Astrocyte (in vitro differentiated cells and primary cell): ENCODE results near the gene CD84. TPM values are rescaled to one million over a fixed set of nuclear protein-coding genes. Genes with fewer than 3 reads are reported as not detected.

ENCODE experiments used
- DNase-seq: peaks from one replicate; pipeline ENCODE4 v3.0.0-alpha.2; 2010; ENCODE audit warnings: low read depth
- FAIRE-seq: peaks from 2 replicates; lab custom pipeline; 2011; peaks lifted over from hg19 to GRCh38; lab: Jason Lieb, UNC
- H2AFZ ChIP-seq: 2 replicates; pipeline ENCODE4 v1.6.0; 2012; ENCODE audit warnings: low read depth, low read length, inconsistent platforms
- H3K27ac ChIP-seq: 2 replicates; pipeline ENCODE4 v1.5.1; 2011; ENCODE audit warnings: low read depth, low read length, inconsistent platforms
- H3K27me3 ChIP-seq: 2 replicates; pipeline ENCODE4 v1.6.0; 2011; ENCODE audit warnings: low read length, inconsistent platforms; ENCODE audit not compliant: insufficient read depth
- H3K36me3 ChIP-seq: 2 replicates; pipeline ENCODE4 v1.5.1; 2011; ENCODE audit warnings: low read length, inconsistent platforms; ENCODE audit not compliant: insufficient read depth
- H3K4me1 ChIP-seq: 2 replicates; pipeline ENCODE4 v1.5.1; 2011; ENCODE audit warnings: low read length, inconsistent platforms; ENCODE audit not compliant: insufficient read depth
- H3K4me2 ChIP-seq: 2 replicates; pipeline ENCODE4 v1.6.0; 2012; ENCODE audit warnings: low read length, inconsistent platforms
- H3K4me3 ChIP-seq: 2 replicates; pipeline ENCODE4 v1.5.1; 2011; ENCODE audit warnings: low read depth, mild to moderate bottlenecking, low read length, inconsistent platforms; ENCODE audit not compliant: insufficient read depth
- H3K79me2 ChIP-seq: 2 replicates; pipeline ENCODE4 v1.6.0; 2012; ENCODE audit warnings: mild to moderate bottlenecking, low read length, inconsistent platforms; ENCODE audit not compliant: insufficient read depth
- H3K9ac ChIP-seq: 2 replicates; pipeline ENCODE4 v1.6.0; 2012; ENCODE audit warnings: mild to moderate bottlenecking, low read length, inconsistent platforms
- H3K9me3 ChIP-seq: 2 replicates; pipeline ENCODE4 v1.5.1; 2012; ENCODE audit warnings: low read depth, mild to moderate bottlenecking, low read length, inconsistent platforms; ENCODE audit not compliant: insufficient read depth
- H4K20me1 ChIP-seq: 2 replicates; pipeline ENCODE4 v1.6.0; 2012; ENCODE audit warnings: low read length, inconsistent platforms; ENCODE audit not compliant: insufficient read depth
- H3K27ac Mint-ChIP-seq: one replicate; pipeline ENCODE4 v1.8.0; 2021; ENCODE audit warnings: mild to moderate bottlenecking, mixed read lengths; ENCODE audit not compliant: unreplicated experiment
- H3K27me3 Mint-ChIP-seq: one replicate; pipeline ENCODE4 v1.8.0; 2021; ENCODE audit warnings: low read depth, mixed read lengths; ENCODE audit not compliant: unreplicated experiment
- H3K36me3 Mint-ChIP-seq: one replicate; pipeline ENCODE4 v1.8.0; 2021; ENCODE audit warnings: low read depth, mixed read lengths; ENCODE audit not compliant: unreplicated experiment
- H3K4me1 Mint-ChIP-seq: one replicate; pipeline ENCODE4 v1.8.0; 2021; ENCODE audit warnings: low read depth, mixed read lengths; ENCODE audit not compliant: unreplicated experiment
- H3K4me3 Mint-ChIP-seq: one replicate; pipeline ENCODE4 v1.8.0; 2021; ENCODE audit warnings: mild to moderate bottlenecking, moderate library complexity, mixed read lengths; ENCODE audit not compliant: unreplicated experiment
- H3K9me3 Mint-ChIP-seq: one replicate; pipeline ENCODE4 v1.8.0; 2021; ENCODE audit warnings: mild to moderate bottlenecking, mixed read lengths; ENCODE audit not compliant: unreplicated experiment
- CTCF ChIP-seq: IDR thresholded peaks from 2 replicates; pipeline ENCODE4 v1.5.1; 2011; ENCODE audit warnings: low read depth, mild to moderate bottlenecking, inconsistent platforms, low read length, moderate library complexity; ENCODE audit not compliant: insufficient read depth
- EZH2 ChIP-seq: IDR thresholded peaks from 2 replicates; pipeline ENCODE4 v1.6.1; 2012; ENCODE audit warnings: mild to moderate bottlenecking, low read length, inconsistent platforms; ENCODE audit not compliant: insufficient read depth
- total RNA-seq: library from RNA; stranded (reverse); gene quantifications from 2 replicates; pipeline ENCODE4 v1.2.1, GENCODE V29; 2021

Gene CD84
- total RNA-seq, 1 donor from 2014 or later, result not detected

GRCh38 chr1:160597051-160597450 is 17.8 kb upstream of the CD84 start:
- Mint-ChIP-seq H3K9me3 (peaks cover 24% of the 10 kb centered on the region), H3K27me3 (peaks cover 13% of the 10 kb centered on the region), H3K27ac (no peak overlapping the region), H3K36me3 (no peaks in the 10 kb centered on the region), H3K4me1 (no peaks in the 10 kb centered on the region), H3K4me3 (no peak overlapping the region)
- Histone ChIP-seq H3K9me3 (no peaks in the 10 kb centered on the region), H3K4me3 (no peak overlapping the region), H3K36me3 (no peaks in the 10 kb centered on the region), H3K4me2 (no peak overlapping the region), H2AFZ (no peak overlapping the region), H4K20me1 (no peaks in the 10 kb centered on the region), H3K4me1 (no peaks in the 10 kb centered on the region), H3K27me3 (no peaks in the 10 kb centered on the region), H3K27ac (no peak overlapping the region), H3K9ac (no peak overlapping the region), H3K79me2 (no peaks in the 10 kb centered on the region)
- FAIRE-seq (no peak), DNase-seq (no peak)
- TF ChIP-seq EZH2, result no peak
- TF ChIP-seq CTCF, result no peak

GRCh38 chr1:160590488-160590887 is 11.2 kb upstream of the CD84 start:
- Histone ChIP-seq H3K4me2 (no peak overlapping the region), H3K4me3 (no peak overlapping the region), H3K79me2 (no peaks in the 10 kb centered on the region), H3K4me1 (no peaks in the 10 kb centered on the region), H3K36me3 (no peaks in the 10 kb centered on the region), H3K27me3 (no peaks in the 10 kb centered on the region), H3K27ac (no peak overlapping the region), H3K9ac (no peak overlapping the region), H3K9me3 (no peaks in the 10 kb centered on the region), H2AFZ (no peak overlapping the region), H4K20me1 (no peaks in the 10 kb centered on the region)
- H3K27me3 Mint-ChIP-seq, result peaks cover 10% of the 10 kb centered on the region
- peaks cover 12% of the 10 kb centered on the region for H3K9me3 Mint-ChIP-seq
- H3K27ac Mint-ChIP-seq, result no peak overlapping the region
- no peaks in the 10 kb centered on the region for H3K4me1 Mint-ChIP-seq
- no peak for TF ChIP-seq EZH2
- TF ChIP-seq CTCF, result no peak
- no peak overlapping the region for H3K4me3 Mint-ChIP-seq
- no peak for DNase-seq
- FAIRE-seq, result no peak
- no peaks in the 10 kb centered on the region for H3K36me3 Mint-ChIP-seq

- Histone ChIP-seq H3K36me3 (no peaks in the 10 kb centered on the region), H3K4me2 (no peak overlapping the region), H3K27me3 (no peaks in the 10 kb centered on the region), H2AFZ (no peak overlapping the region), H3K79me2 (no peaks in the 10 kb centered on the region), H3K9me3 (no peaks in the 10 kb centered on the region), H3K4me1 (no peaks in the 10 kb centered on the region), H3K27ac (no peak overlapping the region), H4K20me1 (no peaks in the 10 kb centered on the region), H3K4me3 (no peak overlapping the region), H3K9ac (no peak overlapping the region)
- no peak overlapping the region for H3K27ac Mint-ChIP-seq
- H3K4me3 Mint-ChIP-seq, result no peak overlapping the region
- no peaks in the 10 kb centered on the region for H3K36me3 Mint-ChIP-seq
- no peaks in the 10 kb centered on the region for H3K4me1 Mint-ChIP-seq
- no peak for DNase-seq
- FAIRE-seq, result no peak
- no peak for TF ChIP-seq EZH2
- TF ChIP-seq CTCF, result no peak
- peaks cover 3% of the 10 kb centered on the region for H3K27me3 Mint-ChIP-seq
- H3K9me3 Mint-ChIP-seq, result peaks cover 9% of the 10 kb centered on the region
These were observed 9.2 kb upstream of the CD84 start for GRCh38 chr1:160588468-160588867.
